ENCODE measurements around the gene LMF1.

GRCh38 chr16:964356-965035 is 6.3 kb downstream of the LMF1 start:
- TF ChIP-seq, protein P1, sequence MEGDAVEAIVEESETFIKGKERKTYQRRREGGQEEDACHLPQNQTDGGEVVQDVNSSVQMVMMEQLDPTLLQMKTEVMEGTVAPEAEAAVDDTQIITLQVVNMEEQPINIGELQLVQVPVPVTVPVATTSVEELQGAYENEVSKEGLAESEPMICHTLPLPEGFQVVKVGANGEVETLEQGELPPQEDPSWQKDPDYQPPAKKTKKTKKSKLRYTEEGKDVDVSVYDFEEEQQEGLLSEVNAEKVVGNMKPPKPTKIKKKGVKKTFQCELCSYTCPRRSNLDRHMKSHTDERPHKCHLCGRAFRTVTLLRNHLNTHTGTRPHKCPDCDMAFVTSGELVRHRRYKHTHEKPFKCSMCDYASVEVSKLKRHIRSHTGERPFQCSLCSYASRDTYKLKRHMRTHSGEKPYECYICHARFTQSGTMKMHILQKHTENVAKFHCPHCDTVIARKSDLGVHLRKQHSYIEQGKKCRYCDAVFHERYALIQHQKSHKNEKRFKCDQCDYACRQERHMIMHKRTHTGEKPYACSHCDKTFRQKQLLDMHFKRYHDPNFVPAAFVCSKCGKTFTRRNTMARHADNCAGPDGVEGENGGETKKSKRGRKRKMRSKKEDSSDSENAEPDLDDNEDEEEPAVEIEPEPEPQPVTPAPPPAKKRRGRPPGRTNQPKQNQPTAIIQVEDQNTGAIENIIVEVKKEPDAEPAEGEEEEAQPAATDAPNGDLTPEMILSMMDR (IDR thresholded peaks at IDR 0.05), result no peak
- no peak for TF ChIP-seq POLR2A (IDR thresholded peaks at IDR 0.05)
